Left colon (tissue), 2 donors: Measurements from ENCODE around the gene CAMKMT. TPM values are rescaled to one million over a fixed set of nuclear protein-coding genes. Genes with fewer than 3 reads are reported as not detected.
A peak's percentile ranks its signal among the peaks of the same experiment; 100 is the strongest.

ENCODE experiments used
- ATAC-seq: fragments of 200-7000 bp; cut with Tn5 transposase; one replicate; pipeline ENCODE4 v1.9.1; 2020; ENCODE audit warnings: mild to moderate bottlenecking, moderate library complexity
- DNase-seq, 2 donors: peaks; one replicate each; pipeline ENCODE4 v3.0.0-alpha.2; 2020
- intact Hi-C, 2 donors: fragments of 100-400 bp; cut with DNase I in 1 of 2; cut with micrococcal nuclease in 1 of 2; formaldehyde crosslinking; loops; one replicate each; pipeline versions ENCODE4 v1.11.2 to v1.14.0; 2022; cut with DNase I, micrococcal nuclease
- total RNA-seq, 2 donors: library from RNA; stranded (reverse); fragmentation: NEBNext Ultra II Directional; extraction: Animal tissue kit (Norgen Biotek cat#: 25700); gene quantifications; one replicate each; pipeline ENCODE4 v1.2.1, GENCODE V29; 2021
- donor health status: DM: no; HTN: no; CAD: no.
- donor health status: DM: yes; HTN: yes; CAD: no.

CAMKMT gene
- total RNA-seq, 2 donors from 2014 or later: 9.3 to 14.3 TPM

- peak in 1 of 2 donors; percentile 28 for DNase-seq
- no peak for ATAC-seq
- intact Hi-C loops: no loop called here
Observed at GRCh38 chr2:44793322-44793870, 431.6 kb downstream of the CAMKMT start.

DNA sequence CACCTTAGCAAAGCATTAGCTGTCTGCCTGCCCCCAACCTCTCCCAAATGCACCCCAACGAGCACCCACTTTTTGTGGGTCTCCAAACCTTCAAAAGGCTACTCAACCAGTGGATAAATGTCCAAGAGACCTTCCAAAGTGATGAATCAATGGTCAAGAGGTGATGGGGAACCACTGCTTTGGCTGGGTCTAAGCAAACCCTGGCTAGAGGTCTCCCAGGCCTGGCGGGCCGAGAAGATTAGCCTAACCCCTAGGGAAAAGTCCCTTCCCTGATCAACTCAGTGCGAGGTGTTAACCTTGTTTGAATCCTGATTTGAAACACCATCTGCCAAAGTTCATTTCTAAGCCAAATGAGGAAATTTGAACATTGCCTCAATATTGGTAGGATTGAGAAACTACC, 435.0 kb downstream of the CAMKMT start:
- intact Hi-C loops: no loop called here
- DNase-seq (no peak), ATAC-seq (no peak)

- ATAC-seq (no peak), DNase-seq (no peak)
- intact Hi-C loops: no loop called here
Observed at GRCh38 chr2:44798139-44798659, 436.5 kb downstream of the CAMKMT start.

GRCh38 chr2:44799105-44799504, 437.4 kb downstream of the CAMKMT start:
- intact Hi-C loops: no loop called here
- no peak for ATAC-seq
- DNase-seq: no peak

DNA sequence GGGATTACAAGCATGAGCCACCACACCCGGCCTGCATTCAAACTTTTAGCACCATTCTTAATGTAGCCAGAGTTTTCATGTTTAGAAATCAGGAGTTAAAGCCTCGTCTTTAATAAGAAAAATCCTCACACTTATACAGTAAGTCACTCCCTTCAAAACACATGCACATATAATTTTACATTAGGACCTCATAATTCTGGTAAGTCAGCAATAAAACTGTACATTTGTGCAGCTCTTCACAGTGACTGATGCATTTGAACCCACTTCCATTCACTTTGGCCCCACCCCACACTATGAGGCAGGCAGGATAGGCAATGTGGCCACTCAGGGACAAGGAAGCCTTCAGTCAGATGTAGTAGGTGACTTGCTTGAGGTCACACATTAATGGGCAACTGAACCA, 438.0 kb downstream of the CAMKMT start:
- DNase-seq (no peak), ATAC-seq (no peak)
- intact Hi-C loops: no loop called here

DNA sequence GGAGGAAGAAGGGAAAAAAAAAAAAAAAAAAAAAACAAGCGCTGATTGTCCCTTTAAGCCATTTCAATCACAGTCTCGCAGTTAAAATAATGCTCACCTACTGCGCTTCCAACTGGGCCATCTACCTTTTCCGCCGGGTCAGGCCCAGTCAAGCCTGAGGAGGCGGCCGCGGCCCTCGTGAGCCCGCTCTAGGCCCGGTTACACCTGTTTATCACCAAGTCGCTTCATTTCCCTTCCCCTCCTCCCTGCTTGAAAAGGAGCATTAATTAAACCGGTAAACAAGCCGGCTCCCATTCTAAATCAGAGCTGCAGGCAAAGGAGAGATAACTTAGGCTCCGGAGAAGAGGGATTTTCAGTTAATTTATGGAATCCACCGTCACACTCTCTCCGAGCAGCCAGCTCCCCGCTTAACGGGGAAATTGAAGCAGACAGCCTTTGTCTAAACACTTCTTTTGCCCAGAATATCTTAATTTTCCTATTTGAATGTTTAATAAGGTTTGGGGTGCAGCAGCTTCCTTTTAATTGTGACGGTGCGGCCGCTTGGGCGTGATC, 439.6 kb downstream of the CAMKMT start:
- ATAC-seq (no peak), DNase-seq (no peak)
- intact Hi-C loops: no loop called here

DNA sequence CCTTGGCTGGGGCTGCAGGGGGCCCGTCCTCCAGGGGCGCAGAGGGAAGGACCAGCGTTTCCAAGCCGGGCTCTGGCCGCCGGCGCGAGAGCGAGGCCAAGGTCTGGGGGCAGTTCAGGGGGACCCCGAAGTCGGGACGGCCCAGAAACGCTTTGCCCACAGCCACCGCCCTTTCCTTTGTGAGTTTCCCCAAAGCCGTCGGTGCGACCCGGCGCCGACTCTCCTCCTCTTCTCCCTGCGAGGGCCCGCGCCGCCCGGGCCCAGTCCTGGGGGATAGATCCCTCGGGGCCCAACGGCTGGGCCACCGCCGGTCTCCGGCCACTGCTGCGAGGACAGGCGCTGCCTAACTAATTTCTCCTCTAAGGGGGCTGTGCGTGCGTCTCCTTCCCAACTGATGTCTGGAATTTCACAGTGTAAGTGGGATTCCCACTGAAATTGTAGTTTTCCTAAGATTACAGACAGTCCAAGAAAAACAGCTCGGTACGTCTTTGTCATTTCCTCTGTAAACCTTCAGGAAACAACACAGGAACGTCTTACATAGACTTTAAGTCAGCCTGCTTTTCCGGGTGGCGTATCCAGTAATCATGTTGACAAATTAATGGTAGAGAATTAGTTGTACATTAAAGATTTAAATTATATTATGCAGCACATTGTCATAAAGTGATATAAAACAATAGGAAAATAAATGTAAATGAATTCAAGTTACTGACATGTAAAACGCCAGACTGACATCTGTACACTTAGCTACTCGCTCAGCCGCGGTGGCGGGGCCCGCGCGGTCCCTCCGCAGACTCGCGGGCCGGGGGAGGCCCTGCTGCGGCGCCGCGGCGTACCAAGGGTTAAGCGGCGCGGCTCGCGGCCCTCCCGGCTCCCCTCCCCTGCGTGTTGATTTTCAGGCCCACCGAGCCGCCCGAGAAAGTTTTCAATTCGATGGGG, 440.4 kb downstream of the CAMKMT start:
- ATAC-seq (no peak), DNase-seq (no peak)
- intact Hi-C loops: no loop called here

DNA sequence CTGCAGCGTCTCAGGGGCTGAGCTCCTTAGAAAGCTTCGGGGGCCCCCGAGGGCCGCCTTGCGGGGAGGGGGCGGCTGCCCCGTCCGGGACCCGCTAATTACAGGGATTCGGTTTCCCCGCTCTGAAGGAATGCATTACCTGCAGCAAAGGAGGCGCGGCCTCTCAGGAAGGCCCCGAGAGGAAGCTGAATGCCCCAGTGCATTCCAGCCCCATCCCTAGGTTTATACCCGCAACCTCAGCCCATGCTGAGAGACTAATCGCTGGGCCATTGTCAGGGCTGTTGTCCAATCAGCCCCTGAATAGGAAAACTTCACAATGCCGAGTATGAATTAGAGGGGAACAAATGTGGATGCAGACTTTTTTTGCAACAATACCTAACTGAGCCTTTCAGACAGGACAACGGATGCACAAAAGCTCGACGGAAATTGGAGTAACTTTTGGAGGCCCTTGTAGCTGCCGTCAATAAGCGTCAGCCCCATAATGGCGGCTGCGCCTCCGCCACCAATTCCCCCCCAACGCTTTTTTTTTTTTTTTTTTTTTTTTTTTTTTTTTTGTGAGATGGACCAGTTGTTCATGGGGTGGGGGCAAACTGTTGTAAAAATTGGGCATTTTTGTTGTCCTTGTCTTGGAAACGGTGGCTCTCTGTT, 441.2 kb downstream of the CAMKMT start:
- peak; percentile 40 for ATAC-seq
- intact Hi-C loops: no loop called here
- no peak for DNase-seq

DNA sequence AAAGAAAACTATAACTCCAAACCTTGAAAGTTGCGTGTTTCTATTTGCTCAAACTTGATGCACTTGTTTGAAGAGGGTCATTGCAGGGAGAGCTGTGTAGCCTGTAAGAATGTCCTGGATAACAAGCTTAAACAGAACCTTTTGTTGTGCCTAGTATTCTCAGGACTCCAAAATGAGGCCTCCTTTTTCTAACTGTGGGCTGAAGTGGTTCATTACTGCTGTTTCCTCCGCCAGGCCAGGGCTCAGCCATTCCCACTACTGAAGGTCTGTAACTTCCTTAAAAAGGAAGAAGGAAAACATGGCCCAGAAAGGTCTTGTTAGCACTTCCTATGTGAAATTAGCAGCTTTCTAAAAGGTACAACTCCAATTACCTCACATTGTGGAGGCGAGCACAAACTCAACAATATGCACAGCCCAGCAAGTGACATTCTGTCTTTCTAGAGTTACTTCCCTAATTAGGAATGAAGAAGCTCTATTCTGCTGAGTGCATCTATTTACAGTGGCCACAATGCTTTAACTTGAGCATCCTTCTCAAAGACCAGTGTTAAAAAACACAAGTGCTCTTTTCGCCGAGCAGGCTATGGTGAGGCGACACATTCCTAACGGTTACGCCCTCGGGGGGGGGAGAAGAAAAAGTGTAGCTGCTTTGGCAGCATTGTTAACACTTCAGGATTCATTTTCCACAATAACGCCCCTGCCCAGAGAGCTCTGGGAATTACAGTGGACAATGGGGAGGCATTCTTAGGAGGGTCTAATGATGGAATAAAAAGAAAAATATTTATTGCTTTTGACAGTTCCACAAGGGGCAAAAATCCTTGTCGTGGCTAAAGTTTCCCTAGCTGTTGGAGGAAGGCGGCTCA, 442.9 kb downstream of the CAMKMT start:
- intact Hi-C loops: no loop called here
- ATAC-seq: no peak
- DNase-seq: no peak

DNA sequence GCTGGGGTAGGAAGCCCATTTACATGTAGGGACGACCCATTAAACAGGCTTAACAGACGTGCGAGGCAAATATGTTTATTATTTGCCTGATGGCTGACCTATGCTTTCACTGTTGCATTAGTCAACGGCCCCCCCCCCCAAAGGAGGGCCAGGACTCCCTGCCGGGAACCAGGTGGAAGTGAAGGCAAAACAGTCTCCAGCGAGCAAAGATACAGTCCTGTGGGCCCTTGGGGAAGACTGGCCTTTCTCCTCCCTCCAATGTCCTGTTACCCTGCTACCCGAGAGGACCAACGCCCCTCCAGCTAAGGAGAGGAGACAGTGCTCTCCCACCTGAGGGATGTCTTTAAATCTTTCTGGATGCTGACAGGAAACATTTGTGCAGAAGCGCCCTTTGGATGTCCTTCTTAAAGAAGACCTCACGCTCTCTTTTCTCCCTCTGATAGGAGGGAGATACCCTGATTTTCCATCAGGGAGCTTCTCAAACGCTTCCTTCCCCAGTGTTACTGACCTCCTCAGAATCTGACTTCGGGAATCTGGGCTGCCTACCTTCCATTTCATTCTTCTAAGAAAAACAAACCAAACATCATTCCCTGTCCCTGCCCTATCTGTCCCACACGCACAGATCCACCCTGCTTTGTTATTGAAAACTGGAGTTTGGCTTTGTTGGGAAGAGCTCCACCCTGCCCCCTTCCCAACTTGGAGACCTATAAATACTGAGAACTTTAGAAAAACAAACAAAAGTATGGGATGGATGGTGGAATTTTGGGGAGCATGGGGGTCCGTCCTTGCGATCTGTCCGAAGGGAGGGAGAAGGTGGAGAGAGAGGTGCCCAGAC, 443.9 kb downstream of the CAMKMT start:
- DNase-seq (no peak), ATAC-seq (no peak)
- intact Hi-C loops: no loop called here

DNA sequence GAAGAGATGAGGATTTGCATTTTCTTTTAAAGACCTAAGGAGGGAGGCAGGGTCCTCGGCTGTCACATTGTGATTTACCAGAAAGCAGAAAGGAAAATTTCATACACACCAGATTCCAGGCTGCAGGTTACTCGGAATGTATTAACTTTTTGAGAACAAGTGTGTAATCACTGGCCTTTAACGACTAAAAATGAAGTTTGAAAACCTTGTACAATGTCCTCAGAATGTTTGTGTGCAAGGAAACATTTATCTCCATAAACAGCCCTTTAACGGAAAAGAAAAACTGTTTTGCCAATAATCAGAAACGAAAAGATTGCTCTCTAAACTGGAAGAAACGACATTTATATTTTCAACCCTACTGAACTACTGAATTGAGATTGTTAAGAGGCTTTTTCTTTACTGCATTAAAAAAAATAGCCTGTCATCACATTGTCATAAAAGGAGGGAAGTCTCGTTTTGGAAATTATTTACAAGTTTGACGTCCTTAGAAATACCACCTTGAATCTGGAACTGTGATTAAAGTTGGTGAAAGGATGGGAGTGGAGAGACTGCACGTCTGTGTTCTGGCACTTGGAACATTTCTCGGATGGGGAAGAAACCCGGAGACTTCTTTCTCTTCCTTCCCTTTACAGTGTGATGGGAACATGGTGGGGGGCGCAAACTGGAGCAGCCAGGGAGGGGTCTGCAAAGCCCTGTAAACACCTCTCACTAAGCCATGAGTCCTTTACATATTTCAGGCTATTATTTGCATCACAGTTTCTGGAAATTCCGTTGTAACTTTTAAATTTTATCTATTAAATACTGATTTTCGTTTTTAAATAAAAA, 445.7 kb downstream of the CAMKMT start:
- intact Hi-C loops: no loop called here
- ATAC-seq: no peak
- no peak for DNase-seq

DNA sequence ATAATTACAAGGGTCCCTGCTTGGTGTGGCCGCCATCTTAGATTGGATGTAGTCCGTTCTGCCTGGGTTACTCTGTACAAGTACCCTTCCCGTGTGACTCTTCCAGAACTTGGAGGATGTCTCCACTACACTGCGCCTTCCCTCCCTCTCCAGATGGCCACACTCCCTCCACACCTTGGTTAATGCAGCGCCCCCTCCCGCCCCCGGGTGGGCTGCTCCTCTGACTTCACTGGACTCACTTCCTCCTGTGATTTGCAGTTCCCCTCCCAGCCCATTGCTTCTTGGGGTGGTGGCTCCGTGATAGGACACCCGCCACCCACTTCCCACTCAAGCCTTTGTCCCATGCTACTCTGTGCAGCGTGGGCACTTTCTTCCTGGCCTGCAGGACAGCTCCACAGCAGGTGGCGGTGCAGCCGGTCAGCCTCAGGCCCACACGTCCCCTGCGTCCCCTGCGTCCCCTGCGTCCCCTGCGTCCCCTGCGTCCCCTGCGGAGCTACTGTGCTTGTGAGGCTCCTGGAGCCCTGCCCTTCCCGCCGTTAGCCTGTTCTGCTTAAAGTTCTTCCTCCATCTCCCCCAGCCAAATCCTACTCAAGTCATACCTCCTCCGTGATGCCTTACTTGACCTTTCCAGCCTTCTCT, 449.3 kb downstream of the CAMKMT start:
- DNase-seq: no peak
- no peak for ATAC-seq
- intact Hi-C loops: no loop called here

GRCh38 chr2:44813165-44813564, 451.4 kb downstream of the CAMKMT start:
- intact Hi-C loops: no loop called here
- no peak for DNase-seq

GRCh38 chr2:44813658-44814057, 451.9 kb downstream of the CAMKMT start:
- peak; percentile 69 for ATAC-seq
- intact Hi-C loops: no loop called here
- no peak for DNase-seq

More at GRCh38 chr2:44813165-44813564, 451.4 kb downstream of the CAMKMT start:
- ATAC-seq: no peak

DNA sequence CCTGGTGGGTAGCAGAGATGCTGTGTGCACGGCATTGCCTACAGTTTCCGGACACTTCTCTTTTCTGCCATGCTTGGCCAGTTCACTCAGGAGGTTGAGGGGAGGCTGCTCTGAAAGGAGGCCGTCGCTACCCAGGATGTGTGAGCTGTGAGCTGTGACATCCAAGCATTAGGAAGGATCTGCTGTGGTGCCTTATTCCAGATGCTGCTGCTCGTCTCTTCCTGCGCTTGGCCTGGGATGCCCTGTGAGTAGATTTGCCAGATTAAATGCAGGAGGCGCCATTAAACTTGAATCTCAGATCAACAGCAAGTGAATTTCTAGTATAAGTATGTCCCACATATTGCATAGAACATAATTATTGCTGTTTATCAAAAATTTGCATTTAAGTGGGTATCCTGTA, 455.5 kb downstream of the CAMKMT start:
- intact Hi-C loops: no loop called here
- no peak for DNase-seq
- ATAC-seq: no peak

DNA sequence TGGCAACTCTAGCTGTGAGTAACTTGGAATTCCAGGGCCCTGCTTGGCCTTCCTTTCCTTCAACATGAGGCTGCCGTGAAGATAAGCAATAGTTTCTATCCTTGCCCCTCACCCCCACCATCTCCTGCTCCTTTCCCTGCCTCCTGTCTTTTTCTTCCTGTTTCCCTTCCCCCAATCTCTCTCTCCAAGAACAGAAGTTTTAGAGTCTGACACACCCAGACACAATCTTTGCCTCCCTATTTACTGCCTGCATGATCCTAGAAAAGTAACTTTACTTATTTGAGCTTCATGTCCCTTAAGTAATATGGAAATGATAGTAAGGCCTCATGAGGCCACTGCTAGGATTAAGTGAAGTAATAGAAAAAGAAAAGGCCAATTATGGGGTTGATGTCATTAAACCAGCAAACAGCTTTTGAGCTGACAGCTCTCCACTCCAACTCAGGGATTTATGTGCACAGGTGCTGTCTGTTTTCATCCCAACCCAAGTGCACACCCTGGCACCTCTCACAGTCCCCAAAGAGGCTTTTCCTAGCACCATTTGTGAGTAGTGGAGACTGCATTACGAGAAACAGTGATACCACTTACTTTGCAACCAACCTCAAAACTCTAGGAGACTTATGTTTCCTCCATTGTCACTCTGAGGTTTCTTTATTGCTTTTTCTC, 456.1 kb downstream of the CAMKMT start:
- DNase-seq (no peak), ATAC-seq (peak; percentile 88)
- intact Hi-C loops: no loop called here
